IPS-15b (cell line): ENCODE results near the gene SLC35B4.

ENCODE experiments used
- H3K27me3 ChIP-seq: one replicate; pipeline ENCODE4 v1.6.1; 2013; ENCODE audit warnings: low read length; ENCODE audit not compliant: control insufficient read depth, insufficient read depth
- H3K36me3 ChIP-seq: one replicate; pipeline ENCODE4 v1.6.1; 2013; ENCODE audit warnings: low read length; ENCODE audit not compliant: control insufficient read depth, insufficient read depth
- H3K4me1 ChIP-seq: one replicate; pipeline ENCODE4 v1.6.1; 2013; ENCODE audit warnings: mild to moderate bottlenecking, low read length; ENCODE audit not compliant: control insufficient read depth, insufficient read depth
- H3K4me3 ChIP-seq: one replicate; pipeline ENCODE4 v1.5.1; 2013; ENCODE audit warnings: low read depth, low read length
- H3K9ac ChIP-seq: one replicate; pipeline ENCODE4 v1.6.1; 2013; ENCODE audit warnings: low read depth, mild to moderate bottlenecking, low read length
- H3K9me3 ChIP-seq: one replicate; pipeline ENCODE4 v1.6.1; 2013; ENCODE audit warnings: mild to moderate bottlenecking, low read length; ENCODE audit not compliant: control insufficient read depth, insufficient read depth

The SLC35B4 gene, protein sequence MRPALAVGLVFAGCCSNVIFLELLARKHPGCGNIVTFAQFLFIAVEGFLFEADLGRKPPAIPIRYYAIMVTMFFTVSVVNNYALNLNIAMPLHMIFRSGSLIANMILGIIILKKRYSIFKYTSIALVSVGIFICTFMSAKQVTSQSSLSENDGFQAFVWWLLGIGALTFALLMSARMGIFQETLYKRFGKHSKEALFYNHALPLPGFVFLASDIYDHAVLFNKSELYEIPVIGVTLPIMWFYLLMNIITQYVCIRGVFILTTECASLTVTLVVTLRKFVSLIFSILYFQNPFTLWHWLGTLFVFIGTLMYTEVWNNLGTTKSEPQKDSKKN

DNA sequence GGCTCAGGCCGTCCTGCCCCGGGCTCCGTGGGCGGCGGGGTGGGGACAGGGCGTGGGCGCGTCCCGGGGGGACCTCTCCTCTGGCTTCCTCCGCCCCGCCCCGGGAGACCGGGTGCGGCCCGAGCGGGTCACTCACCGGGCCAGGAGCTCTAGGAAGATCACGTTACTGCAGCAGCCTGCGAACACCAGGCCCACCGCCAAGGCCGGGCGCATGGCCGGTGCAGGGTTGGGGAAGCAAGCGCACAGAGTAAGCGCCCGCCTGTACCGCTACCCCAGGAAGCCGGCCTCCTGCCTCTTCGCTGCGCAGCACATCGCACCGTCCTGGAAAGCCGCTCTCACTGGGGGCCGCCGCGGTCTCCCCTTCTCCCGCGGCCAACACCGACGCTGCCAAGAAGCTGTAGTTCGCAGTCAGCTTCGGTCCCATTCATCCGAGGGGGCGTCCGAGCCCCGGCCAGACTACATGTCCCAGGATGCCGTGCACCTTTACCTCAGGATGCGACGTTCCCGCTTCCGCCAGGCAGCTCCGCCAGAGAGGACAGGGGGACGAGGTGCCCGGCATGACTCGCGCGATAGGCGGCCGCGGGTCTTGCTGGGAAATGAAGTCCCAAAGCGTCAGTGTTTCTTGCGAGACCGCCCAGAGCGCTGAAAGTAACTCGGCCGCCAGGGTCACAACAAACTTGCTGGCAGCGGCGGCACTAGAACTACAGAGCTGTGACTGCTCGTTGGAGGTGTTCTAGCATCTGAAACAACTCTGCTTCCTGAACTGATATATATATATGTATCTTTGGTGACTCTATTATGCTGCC, at the start of gene SLC35B4:
Gene SLC35B4, minus strand, starts transcription at position 392 of the 806 bp plus-strand sequence. Its CDS starts 179 bp downstream, at position 213.
- H3K27me3 ChIP-seq: peaks cover 5% of the 10 kb centered on the region

DNA sequence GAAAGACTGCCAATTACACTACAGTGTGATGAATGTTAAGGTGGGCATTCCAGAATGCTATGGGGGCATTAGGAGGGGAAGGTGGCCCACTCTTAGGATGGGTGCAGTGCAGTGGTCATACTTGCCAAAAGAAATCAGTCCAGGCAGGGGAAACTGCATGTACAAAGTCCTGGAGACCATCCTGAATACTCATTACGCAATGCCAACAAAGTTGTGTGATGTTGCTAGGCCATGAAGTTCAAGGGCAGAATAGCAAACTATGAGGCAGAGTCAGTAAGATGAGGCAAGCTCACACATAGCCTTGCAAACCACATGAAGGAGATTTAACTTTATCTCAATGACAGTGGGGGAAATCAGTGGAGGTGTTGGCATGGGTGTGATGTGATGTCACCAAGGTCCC, 49.8 kb upstream of the SLC35B4 start:
- H3K4me1 ChIP-seq: no peaks in the 10 kb centered on the region
- no peak overlapping the region for H3K4me3 ChIP-seq
- H3K9ac ChIP-seq: no peak overlapping the region
- H3K9me3 ChIP-seq: no peaks in the 10 kb centered on the region
- no peaks in the 10 kb centered on the region for H3K36me3 ChIP-seq
- no peaks in the 10 kb centered on the region for H3K27me3 ChIP-seq

More for the DNA sequence above, at the start of gene SLC35B4:
- H3K9ac ChIP-seq: peak within 1 kb of the TSS; percentile 81
- H3K36me3 ChIP-seq: no peaks in the 10 kb centered on the region
- peak within 1 kb of the TSS; percentile 91 for H3K4me3 ChIP-seq
- H3K4me1 ChIP-seq: peaks cover 5% of the 10 kb centered on the region
- H3K9me3 ChIP-seq: no peaks in the 10 kb centered on the region

DNA sequence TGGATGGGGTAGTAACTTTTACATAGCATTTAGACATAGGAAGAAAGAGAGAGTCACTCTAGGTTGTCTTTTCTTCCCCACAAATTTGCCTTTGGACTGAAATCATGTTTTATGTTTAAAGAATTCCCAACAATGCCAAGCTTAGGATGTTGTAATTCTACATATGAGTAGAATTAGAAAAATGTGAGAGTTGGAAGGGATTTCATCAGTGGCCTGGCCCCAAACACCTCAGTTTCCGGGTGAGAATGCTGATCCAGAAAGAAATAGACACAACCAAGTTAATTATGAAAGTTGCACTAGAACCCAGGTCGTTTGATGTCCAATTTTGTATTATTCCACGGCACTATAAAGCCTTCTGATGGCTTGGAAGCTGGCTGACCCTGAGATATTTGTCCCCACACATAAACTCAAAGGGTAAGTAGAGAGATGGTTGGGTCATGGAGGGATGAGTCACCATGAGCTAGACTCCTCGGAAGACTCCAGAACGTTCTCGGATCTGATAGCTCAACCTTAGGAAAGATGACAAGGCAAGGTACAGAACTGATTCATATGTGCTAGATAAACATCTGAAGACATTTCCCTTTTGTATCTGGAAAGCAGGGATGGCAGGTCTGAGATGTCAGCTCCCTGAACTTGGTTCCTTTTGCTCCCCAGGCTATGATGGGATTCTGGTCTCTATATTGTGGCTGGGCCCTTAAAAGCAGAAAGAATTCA, 48.8 kb upstream of the SLC35B4 start:
- no peaks in the 10 kb centered on the region for H3K36me3 ChIP-seq
- H3K9ac ChIP-seq: no peak overlapping the region
- H3K9me3 ChIP-seq: no peaks in the 10 kb centered on the region
- H3K27me3 ChIP-seq: no peaks in the 10 kb centered on the region
- H3K4me3 ChIP-seq: no peak overlapping the region
- no peaks in the 10 kb centered on the region for H3K4me1 ChIP-seq

DNA sequence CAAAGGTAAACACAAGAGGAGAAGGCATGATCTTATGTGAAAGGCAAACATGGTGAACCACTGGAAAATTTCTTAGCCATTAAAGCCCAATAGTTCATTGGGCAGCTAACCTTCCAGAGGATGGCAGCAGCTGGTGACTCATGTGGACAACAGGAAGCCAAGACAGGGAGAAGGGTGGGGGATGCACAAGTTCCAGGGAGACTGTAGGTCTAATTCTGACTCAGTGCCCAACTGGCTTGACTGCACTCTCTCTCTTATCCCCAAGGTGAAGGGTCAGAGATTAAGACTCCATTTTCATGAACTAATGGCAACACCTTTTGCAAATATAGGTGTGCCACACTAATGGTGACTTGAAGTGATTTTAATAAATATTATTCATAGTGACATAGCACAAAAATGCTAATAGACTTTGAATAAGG, 47.9 kb upstream of the SLC35B4 start:
- Histone ChIP-seq H3K36me3 (no peaks in the 10 kb centered on the region), H3K9me3 (no peaks in the 10 kb centered on the region), H3K4me1 (no peaks in the 10 kb centered on the region), H3K4me3 (no peak overlapping the region), H3K27me3 (no peaks in the 10 kb centered on the region), H3K9ac (no peak overlapping the region)

DNA sequence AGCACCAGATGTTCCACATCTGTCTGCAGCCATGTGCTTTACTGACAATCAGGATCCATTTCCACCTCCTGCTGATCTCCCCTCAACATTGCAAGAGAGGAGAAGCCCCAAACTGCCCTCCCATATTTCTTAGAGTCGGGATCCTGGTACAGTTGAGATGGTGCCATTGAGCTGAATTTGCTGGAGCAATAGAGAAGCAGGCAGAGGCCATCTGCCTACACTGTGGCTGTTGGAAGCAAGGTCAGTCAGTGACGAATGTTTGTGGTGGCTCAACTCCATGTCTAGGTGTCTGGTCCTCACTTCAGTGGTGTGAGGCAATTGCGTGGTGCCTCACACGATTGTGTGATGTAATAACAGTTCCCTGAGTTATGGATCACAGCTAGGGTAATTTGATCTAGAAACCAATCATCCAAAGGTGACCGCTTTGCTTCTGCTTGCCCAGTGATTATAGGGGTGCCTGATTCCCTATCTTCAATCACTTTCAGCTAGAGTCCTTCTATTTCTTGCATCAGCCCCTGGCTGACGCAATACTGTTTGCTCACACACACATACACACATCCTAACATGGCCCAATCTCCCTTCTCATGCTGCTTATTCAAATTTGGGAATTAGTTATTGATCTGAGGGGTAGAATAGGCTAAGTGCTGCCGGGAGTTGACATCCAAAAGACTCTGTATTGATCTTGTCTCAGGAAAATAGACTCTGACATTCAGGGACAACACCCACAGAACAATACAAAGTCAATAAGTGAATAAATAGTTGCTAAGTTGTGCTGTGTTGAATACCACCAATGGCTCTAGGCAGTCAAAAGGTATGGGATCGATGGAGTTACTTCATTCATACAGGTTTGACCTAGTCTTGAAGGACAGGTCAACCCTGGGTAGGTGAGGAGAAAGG, 46.1 kb upstream of the SLC35B4 start:
- Histone ChIP-seq H3K27me3 (peaks cover 2% of the 10 kb centered on the region), H3K4me3 (no peak overlapping the region), H3K9ac (no peak overlapping the region), H3K4me1 (no peaks in the 10 kb centered on the region), H3K36me3 (no peaks in the 10 kb centered on the region), H3K9me3 (no peaks in the 10 kb centered on the region)

DNA sequence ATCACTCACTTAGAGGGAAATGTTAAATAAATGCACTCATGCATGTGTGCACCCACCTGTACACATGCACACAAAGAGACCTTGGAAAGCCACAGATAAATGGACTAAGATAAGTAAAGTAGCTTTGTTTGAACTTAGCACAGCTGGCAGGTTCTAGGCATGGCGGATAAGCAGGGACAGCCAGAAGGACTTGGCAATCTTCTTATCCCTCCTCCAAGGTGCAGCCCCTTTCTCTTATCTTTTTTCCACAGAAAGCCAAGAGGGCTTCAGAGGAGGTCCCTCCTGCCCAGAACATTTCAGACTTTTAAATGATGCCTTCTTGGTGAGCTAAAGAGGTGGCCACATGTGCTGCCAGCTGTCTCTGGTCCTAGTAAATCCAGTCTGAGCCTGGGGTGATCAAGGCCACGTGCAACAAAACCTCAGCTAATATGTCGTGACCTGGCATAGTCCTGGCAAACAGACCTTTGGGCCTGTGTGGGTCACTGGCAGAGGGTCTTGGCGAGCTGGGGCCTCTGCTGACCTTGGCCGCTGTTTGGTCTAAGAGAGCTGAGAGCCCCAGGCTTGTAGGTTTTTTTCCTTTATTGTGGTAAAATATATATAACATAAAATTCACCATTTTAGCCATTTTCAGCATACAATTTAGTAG, 43.2 kb upstream of the SLC35B4 start:
- H3K4me1 ChIP-seq: no peaks in the 10 kb centered on the region
- H3K9ac ChIP-seq: no peak overlapping the region
- H3K27me3 ChIP-seq: peaks cover 4% of the 10 kb centered on the region
- no peak overlapping the region for H3K4me3 ChIP-seq
- H3K9me3 ChIP-seq: no peaks in the 10 kb centered on the region
- no peaks in the 10 kb centered on the region for H3K36me3 ChIP-seq

DNA sequence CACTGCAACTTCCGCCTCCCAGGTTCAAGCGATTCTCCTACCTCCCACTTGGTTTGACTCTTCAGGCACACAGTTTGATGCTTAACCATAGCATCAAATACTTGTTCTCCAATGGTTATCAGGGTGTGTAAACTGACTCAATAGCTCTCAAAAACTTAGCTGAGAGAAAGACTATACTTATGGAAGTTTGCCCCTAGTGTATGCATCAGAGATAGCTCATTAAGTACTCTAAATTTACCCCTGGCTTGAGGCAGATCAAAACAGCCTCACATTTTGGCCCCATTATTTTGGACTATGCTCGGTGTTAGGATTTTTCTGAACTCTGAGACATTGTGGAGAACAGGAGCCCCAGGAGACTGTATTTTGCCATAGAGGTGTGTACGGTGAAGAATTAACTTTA, 40.8 kb upstream of the SLC35B4 start:
- no peaks in the 10 kb centered on the region for H3K4me1 ChIP-seq
- peaks cover 4% of the 10 kb centered on the region for H3K27me3 ChIP-seq
- no peak overlapping the region for H3K9ac ChIP-seq
- no peaks in the 10 kb centered on the region for H3K9me3 ChIP-seq
- H3K36me3 ChIP-seq: no peaks in the 10 kb centered on the region
- no peak overlapping the region for H3K4me3 ChIP-seq

DNA sequence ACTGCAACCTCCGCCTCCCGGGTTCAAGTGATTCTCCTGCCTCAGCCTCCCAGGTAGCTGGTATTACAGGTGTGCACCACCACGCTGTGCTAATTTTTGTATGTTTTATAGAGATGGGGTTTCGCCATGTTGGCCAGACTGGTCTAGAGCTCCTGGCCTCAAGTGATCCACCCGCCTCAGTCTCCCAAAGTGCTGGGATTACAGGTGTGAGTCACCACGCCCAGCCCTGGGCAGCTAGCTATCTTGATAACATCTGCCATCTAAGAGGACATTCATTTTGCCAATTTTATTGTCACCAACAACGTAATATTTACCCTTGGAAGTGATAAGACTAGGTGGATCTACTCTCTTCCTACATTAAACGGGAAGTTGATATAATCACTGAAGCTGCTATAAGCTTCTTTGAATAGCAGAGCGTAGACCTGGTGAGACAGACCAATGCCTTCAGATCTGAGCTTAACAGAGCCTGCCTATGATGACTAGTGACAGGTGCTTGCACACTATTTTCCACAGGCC, 39.7 kb upstream of the SLC35B4 start:
- Histone ChIP-seq H3K4me1 (no peaks in the 10 kb centered on the region), H3K9me3 (no peaks in the 10 kb centered on the region), H3K4me3 (no peak overlapping the region), H3K27me3 (peaks cover 4% of the 10 kb centered on the region), H3K36me3 (no peaks in the 10 kb centered on the region), H3K9ac (no peak overlapping the region)

DNA sequence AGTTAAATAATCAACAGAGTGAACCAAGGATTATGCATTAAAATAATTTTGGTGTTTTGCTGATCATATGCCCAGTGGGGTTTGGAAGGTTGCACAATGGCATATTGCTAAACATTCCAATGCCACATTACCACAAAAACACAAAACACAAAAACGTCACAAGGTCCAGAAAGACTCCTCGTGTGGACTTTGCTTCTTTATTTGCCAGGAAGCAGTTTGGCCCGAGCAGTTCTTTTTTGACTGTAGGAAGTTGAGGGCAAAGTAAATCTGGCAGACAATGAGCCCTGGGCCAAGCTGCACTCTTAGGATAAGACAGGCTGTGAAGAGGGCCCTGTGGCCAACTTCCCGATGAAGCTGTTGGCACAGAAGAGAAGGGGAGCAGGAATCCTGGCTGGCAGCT, 39.2 kb upstream of the SLC35B4 start:
- H3K9ac ChIP-seq: no peak overlapping the region
- H3K4me3 ChIP-seq: no peak overlapping the region
- no peaks in the 10 kb centered on the region for H3K9me3 ChIP-seq

DNA sequence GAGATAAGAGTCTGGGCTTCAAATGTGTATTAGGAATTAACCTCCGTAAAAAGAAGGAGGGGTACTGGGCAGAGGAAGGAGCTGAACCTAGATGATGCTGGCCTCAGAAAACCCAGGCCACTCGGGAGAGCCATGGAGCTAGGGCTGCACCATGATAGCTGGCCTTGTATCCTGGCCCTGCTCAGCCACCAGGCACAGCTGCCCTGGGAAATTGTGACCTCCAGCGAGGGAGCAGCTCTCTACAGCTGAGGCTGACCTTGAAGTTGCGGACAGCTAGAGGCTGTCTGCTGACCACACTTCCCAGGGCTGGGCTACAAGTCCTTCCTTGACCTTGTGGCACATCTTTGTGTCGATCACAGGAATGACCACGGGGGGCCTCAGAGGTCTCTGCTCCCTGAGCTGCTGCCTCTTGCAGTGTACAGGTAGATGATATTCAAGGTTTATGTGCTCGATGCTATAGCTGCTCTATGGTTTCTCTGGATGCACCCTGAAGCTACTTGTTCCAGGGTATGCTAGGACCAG, 38.3 kb upstream of the SLC35B4 start:
- Histone ChIP-seq H3K4me1 (peaks cover 3% of the 10 kb centered on the region), H3K9me3 (no peaks in the 10 kb centered on the region), H3K9ac (no peak overlapping the region), H3K4me3 (no peak overlapping the region), H3K36me3 (no peaks in the 10 kb centered on the region), H3K27me3 (peaks cover 4% of the 10 kb centered on the region)

More for the DNA sequence above, 39.2 kb upstream of the SLC35B4 start:
- Histone ChIP-seq H3K4me1 (peaks cover 3% of the 10 kb centered on the region), H3K27me3 (peaks cover 4% of the 10 kb centered on the region), H3K36me3 (no peaks in the 10 kb centered on the region)
